Activated CD8-positive, alpha-beta memory T cell treated with anti-CD3 and anti-CD28 coated beads for 36 hours (primary cell): ENCODE measurements around the gene OTOP3. TPM values are rescaled to one million over a fixed set of nuclear protein-coding genes. Genes with fewer than 3 reads are reported as not detected.

Experiments
- CTCF ChIA-PET: fragments of 350-600 bp; sonication (Branson Sonifier 250); formaldehyde crosslinking; loops from one replicate; lab custom pipeline; 2021; ENCODE audit warnings: antibody characterized with exemption; lab: Charles Lee
- POLR2A ChIA-PET: fragments of 350-600 bp; sonication (Branson Sonifier 250); formaldehyde crosslinking; loops from one replicate; lab custom pipeline; 2021; ENCODE audit warnings: antibody characterized with exemption; lab: Charles Lee
- total RNA-seq, 2 experiments: library from RNA; stranded (reverse); gene quantifications; one replicate each; pipeline ENCODE4 v1.2.3, GENCODE V29; 2021

The OTOP3 gene
- total RNA-seq, 2 experiments from 2014 or later: not detected

DNA sequence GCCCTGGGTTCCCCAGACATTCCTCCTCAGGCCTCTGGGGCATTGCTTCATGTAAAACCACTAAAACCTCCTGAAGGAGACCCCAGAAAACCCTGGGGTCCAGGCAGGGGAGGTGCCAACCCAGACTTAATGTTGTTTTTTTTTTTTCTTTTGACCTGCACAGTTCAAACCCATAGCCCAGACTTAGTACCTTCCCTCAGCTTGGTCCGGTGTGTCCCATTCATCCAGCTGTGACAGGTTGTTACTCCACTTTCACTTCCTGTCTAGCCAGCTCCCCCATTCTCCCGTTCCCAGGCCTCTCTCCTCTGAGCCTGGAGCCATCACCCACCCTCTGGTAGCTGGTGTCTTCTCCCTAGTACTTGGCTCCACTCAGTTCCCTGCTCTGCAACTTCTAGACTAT, 56.5 kb downstream of the OTOP3 start:
- ChIA-PET CTCF (interaction anchor here (1.3 kb wide), 1 partner anchor 14 kb away, joined by 3 read pairs; no protein-coding TSS in a partner anchor), POLR2A (no interaction called here)

- CTCF ChIA-PET: interaction anchor here (1.1 kb wide), 1 partner anchor 18 kb away, joined by 3 read pairs; the partner anchor contains the start of gene MRPL58
Measured at GRCh38 chr17:74994440-74994839, 58.7 kb downstream of the OTOP3 start.

GRCh38 chr17:74995847-74996246, 60.1 kb downstream of the OTOP3 start:
- ChIA-PET CTCF (no interaction called here), POLR2A (interaction anchor here (0.6 kb wide), 1 partner anchor 27 kb away, joined by 3 read pairs; no protein-coding TSS in a partner anchor)

More at GRCh38 chr17:74994440-74994839, 58.7 kb downstream of the OTOP3 start:
- POLR2A ChIA-PET: no interaction called here

DNA sequence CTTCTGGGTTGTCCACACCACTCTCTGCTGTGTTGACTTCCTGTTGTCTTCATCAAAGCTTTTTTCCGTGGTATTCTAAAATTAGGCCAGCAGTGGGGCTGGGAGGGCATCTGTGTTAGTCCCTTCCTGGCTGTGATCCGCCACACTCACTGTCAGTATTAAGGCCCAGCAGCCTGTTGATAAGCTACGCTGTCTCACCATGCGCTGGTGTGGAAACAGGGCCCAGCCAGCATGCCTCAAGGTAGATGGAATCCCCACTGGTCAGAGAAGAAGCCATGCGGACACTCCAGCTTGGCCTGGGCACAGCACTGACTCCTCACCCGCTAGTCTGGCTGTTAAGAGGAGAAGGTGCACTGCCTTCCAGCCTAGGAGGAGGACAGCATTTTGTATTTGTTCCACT, 63.1 kb downstream of the OTOP3 start:
- CTCF ChIA-PET: interaction anchor here (1.8 kb wide), 1 partner anchor 14 kb away, joined by 5 read pairs; the partner anchor contains the start of gene MRPL58
- POLR2A ChIA-PET: no interaction called here

DNA sequence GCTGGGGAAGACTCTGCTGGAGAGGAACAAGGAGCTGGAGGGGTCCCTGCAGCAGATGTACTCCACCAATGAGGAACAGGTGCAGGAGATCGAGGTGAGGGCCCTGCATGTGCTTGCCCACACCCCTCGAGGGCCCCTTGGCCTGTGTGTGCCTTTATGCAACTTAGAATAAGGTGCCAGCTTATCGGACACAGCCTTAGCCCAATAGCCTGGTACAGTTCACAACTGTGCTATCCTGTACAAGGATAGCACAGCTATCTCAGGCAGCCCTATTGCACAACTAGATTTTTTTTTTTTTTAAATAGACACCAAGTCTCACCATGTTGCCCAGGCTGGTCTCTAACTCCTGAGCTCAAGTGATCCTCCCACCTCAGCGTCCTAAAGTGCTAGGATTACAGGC, 63.8 kb downstream of the OTOP3 start:
- CTCF ChIA-PET: interaction anchor here (1.2 to 1.8 kb wide), 2 partner anchors 13 to 41 kb away, joined by 3 to 5 read pairs; partner anchors contain the start of gene MRPL58
- POLR2A ChIA-PET: no interaction called here

Other genes starting within 250 kb of the OTOP3 start
- gene CD300LF, start 223.0 kb upstream of the OTOP3 start, total RNA-seq: not detected
- 1 to 10 TPM; 1.3 to 1.4 TPM for gene RAB37, start 198.6 kb upstream of the OTOP3 start, total RNA-seq
- gene NHERF1, start 187.3 kb upstream of the OTOP3 start, total RNA-seq: 100 to 1,000 TPM; 135 to 143 TPM
- gene NAT9, start 159.6 kb upstream of the OTOP3 start, total RNA-seq: 10 to 100 TPM; 44.4 to 49.6 TPM
- gene GRIN2C, start 76.0 kb upstream of the OTOP3 start, total RNA-seq: not detected
- 10 to 100 TPM; 21.0 to 22.5 TPM for gene FDXR, start 62.9 kb upstream of the OTOP3 start, total RNA-seq
- not detected for gene FADS6, start 42.3 kb upstream of the OTOP3 start, total RNA-seq
- gene USH1G, start 12.6 kb upstream of the OTOP3 start, total RNA-seq: not detected
- not detected for gene OTOP2, start 11.6 kb upstream of the OTOP3 start, total RNA-seq
- 1 to 10 TPM in 1 of 2 experiments, under 1 TPM in 1; 0.89 to 1.9 TPM for gene HID1, start 36.9 kb downstream of the OTOP3 start, total RNA-seq
- 1 to 10 TPM; 1.8 to 2.0 TPM for gene CDR2L, start 51.7 kb downstream of the OTOP3 start, total RNA-seq
- 10 to 100 TPM; 65.5 to 66.5 TPM for gene MRPL58, start 76.8 kb downstream of the OTOP3 start, total RNA-seq
- gene ATP5PD, start 111.1 kb downstream of the OTOP3 start, total RNA-seq: 100 to 1,000 TPM; 175 to 181 TPM
- 10 to 100 TPM; 16.8 to 19.1 TPM for gene KCTD2, start 111.3 kb downstream of the OTOP3 start, total RNA-seq
- 1 to 10 TPM; 2.3 to 2.8 TPM for gene SLC16A5, start 152.1 kb downstream of the OTOP3 start, total RNA-seq
- gene ARMC7, start 174.1 kb downstream of the OTOP3 start, total RNA-seq: 10 to 100 TPM; 10.8 to 11.8 TPM
- 10 to 100 TPM; 77.0 to 81.4 TPM for gene NT5C, start 195.8 kb downstream of the OTOP3 start, total RNA-seq
- 100 to 1,000 TPM; 233 to 238 TPM for gene JPT1, start 218.6 kb downstream of the OTOP3 start, total RNA-seq
- gene SUMO2, start 247.1 kb downstream of the OTOP3 start, total RNA-seq: 100 to 1,000 TPM; 634 to 647 TPM